VCaP (cell line): ENCODE data around the gene KDR.

ENCODE experiments used
- H3K27ac ChIP-seq: fragments of 450-650 bp; 2 replicates; pipeline ENCODE4 v1.5.1; 2017
- CTCF ChIP-seq: fragments of 450-650 bp; conservative IDR thresholded peaks from 2 replicates; pipeline ENCODE4 v1.5.1; 2017; ENCODE audit warnings: mild to moderate bottlenecking, moderate library complexity

KDR gene

GRCh38 chr4:55074386-55074785, 51.0 kb downstream of the KDR start:
- no peak overlapping the region for H3K27ac ChIP-seq
- no peak for TF ChIP-seq CTCF

- no peak for TF ChIP-seq CTCF
These were observed 53.4 kb downstream of the KDR start for GRCh38 chr4:55071951-55072350.

GRCh38 chr4:55069248-55069647, 56.1 kb downstream of the KDR start:
- no peak for TF ChIP-seq CTCF
- no peak overlapping the region for H3K27ac ChIP-seq

More at GRCh38 chr4:55071951-55072350, 53.4 kb downstream of the KDR start:
- no peak overlapping the region for H3K27ac ChIP-seq

- H3K27ac ChIP-seq: no peak overlapping the region
- no peak for TF ChIP-seq CTCF
These were observed 56.9 kb downstream of the KDR start for GRCh38 chr4:55068522-55068921.

GRCh38 chr4:55066018-55066417, 59.4 kb downstream of the KDR start:
- no peak for TF ChIP-seq CTCF
- no peak overlapping the region for H3K27ac ChIP-seq

GRCh38 chr4:55055529-55055928, 69.9 kb downstream of the KDR start:
- TF ChIP-seq CTCF: no peak
- no peak overlapping the region for H3K27ac ChIP-seq

- no peak for TF ChIP-seq CTCF
- no peak overlapping the region; the same call in 1 of the 2 replicates for H3K27ac ChIP-seq
These were observed 73.9 kb downstream of the KDR start for GRCh38 chr4:55051532-55051931.
